ENCODE results near the gene TXNDC8. TPM values are rescaled to one million over a fixed set of nuclear protein-coding genes. Genes with fewer than 3 reads are reported as not detected.
A peak's percentile ranks its signal among the peaks of the same experiment; 100 is the strongest.
"Not testable (repeated sequence)": the region's sequence is repeated elsewhere in the genome, so short reads cannot be mapped to it uniquely, and the experiment has no call there.

The TXNDC8 gene
- total RNA-seq, 2 experiments from 2014 or later: not detected

DNA sequence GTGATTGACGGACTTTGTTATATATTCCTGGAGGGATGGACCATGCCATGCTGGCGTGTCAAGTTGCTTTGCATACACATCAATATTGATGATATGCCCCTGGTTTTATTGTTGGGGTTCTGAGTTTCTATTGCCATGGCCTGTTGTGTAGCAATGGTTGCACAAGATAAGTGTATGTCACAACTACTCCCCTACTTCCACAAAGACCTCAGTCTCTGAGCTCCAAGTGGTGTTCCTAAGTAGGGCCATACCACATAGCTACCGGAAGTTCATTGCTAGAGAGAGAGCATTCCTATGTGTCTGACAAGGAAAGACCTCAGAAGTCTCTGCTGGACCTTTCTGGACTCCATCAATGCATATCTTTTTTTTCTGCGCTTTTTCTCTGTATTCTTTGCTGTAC, 19.8 kb downstream of the TXNDC8 start:
- ATAC-seq (ENCODE audit: low read depth) (no peak), DNase-seq (no peak)
- Mint-ChIP-seq H3K4me3 (no peak overlapping the region), H3K4me1 (peaks cover 3% of the 10 kb centered on the region), H3K9me3 (peaks cover 1% of the 10 kb centered on the region), H3K27me3 (peaks cover 8% of the 10 kb centered on the region), H3K36me3 (no peaks in the 10 kb centered on the region), H3K27ac (no peak overlapping the region)
- POLR2A ChIA-PET: no interaction called here

DNA sequence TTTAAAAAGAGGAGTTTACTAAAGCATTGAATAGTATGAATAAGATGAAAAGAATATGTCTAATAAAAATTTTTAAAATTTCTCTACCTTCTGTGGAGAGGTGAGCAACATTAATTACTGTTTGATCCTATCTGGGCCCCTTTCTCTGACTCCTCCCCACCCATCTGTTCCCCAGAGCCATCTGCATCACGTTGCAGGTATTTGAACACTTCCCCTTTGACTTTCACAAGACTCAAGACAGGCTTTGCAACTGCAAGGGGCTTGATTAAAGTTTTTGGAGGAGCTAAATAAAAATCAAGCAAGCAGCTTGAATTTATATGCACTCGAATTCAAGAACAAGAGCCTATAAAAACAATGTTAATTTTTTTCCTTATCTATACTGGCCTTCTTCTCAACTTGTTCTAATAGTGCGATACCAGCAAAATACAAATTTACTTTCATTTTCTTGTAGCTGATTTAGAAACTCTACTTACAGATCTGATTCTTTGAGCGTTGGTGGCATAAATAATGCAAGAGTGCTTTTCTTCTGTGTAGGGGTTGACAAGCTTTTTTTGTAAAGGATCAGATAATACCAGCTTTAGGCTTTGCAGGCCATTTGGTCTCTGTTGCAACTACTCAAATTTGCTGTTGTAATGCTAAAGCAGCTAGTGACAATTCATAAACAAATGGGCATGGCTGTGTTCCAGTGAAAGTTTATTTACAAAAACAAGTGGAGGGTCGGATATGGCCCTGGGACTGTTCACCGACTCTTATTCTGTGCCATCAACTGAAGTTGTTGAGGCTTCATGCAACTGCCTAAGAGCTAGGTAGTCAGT, 21.2 kb downstream of the TXNDC8 start:
- ATAC-seq (ENCODE audit: low read depth) (no peak), DNase-seq (no peak)
- Mint-ChIP-seq H3K4me3 (peak overlapping the region; percentile 61), H3K36me3 (no peaks in the 10 kb centered on the region), H3K9me3 (peaks cover 5% of the 10 kb centered on the region), H3K27ac (peak overlapping the region; percentile 49), H3K27me3 (peaks cover 3% of the 10 kb centered on the region), H3K4me1 (peaks cover 3% of the 10 kb centered on the region)
- POLR2A ChIA-PET: interaction anchor here (0.8 kb wide), 1 partner anchor 60 kb away, joined by 4 read pairs; the partner anchor contains the start of gene TXN

DNA sequence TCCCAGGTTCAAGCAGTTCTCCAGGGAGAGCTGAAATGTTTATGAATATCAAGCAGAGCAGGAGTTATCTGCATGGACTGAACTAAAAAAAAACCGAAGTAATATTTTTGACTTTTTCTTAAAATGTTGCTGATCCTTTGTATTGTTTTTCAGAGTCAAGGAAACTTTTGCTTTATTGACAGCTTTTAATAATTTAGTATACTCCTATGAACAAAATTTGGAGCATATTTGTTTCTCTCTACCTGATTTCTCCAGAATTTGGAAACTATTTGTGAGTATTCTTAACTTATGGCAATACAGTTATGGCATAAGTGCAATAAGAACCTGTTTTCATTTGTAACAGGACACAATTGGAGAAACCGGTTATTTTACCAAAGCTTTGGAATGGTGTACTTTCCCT, 25.7 kb downstream of the TXNDC8 start:
- H3K27ac Mint-ChIP-seq; H3K36me3 Mint-ChIP-seq; ATAC-seq (ENCODE audit: low read depth); POLR2A ChIA-PET; H3K4me3 Mint-ChIP-seq; H3K4me1 Mint-ChIP-seq; DNase-seq; H3K9me3 Mint-ChIP-seq; H3K27me3 Mint-ChIP-seq: not testable (repeated sequence)

DNA sequence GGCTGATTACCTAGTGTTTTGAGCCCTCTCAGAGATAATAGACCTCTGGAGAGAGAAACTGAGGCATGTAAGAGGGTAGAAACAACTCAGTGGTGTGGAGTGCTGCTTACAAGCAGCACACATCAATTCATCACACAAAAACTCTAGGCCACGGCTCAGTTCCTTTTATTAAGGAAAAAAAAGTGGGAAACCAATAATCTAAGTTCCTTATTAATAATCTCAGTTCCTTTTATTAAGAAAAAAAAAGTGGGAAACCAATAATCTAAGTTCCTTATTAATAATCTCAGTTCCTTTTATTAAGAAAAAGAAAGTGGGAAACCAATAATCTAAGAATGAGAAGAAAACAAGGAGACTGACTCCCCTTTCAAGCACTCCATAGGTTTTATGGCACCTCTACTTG, 28.0 kb downstream of the TXNDC8 start:
- Mint-ChIP-seq H3K27me3 (no peaks in the 10 kb centered on the region), H3K4me1 (peaks cover 7% of the 10 kb centered on the region), H3K9me3 (peaks cover 7% of the 10 kb centered on the region), H3K27ac (no peak overlapping the region), H3K36me3 (no peaks in the 10 kb centered on the region), H3K4me3 (no peak overlapping the region)
- DNase-seq: no peak
- ATAC-seq (ENCODE audit: low read depth): no peak
- POLR2A ChIA-PET: no interaction called here

DNA sequence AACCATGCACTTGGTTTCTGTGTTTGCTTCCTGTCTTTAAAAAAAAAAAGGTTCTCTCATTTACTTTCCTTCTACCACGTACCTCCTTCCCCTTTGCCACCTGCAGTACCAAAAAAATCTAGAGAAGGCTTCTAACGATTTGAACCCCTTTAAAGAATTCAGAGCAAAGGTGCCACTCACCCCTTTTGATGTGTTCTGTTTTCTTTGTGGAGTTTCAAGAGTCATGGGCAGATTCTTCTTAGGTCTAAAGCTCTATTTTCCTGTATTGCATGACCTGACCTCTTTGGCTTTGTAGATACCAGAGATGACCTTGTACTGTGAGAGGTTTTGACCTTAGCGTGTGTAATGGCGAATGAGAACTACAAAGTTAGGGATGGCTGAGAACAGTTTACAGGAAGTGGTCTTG, 29.0 kb downstream of the TXNDC8 start:
- Mint-ChIP-seq H3K27me3 (no peaks in the 10 kb centered on the region), H3K4me3 (peak overlapping the region; percentile 23), H3K36me3 (no peaks in the 10 kb centered on the region), H3K27ac (peak overlapping the region; percentile 73), H3K9me3 (peaks cover 6% of the 10 kb centered on the region), H3K4me1 (peaks cover 7% of the 10 kb centered on the region)
- ATAC-seq (ENCODE audit: low read depth): no peak
- no peak for DNase-seq
- POLR2A ChIA-PET: interaction anchor here (0.5 kb wide), 1 partner anchor 38 kb away, joined by 4 read pairs; no protein-coding TSS in a partner anchor

DNA sequence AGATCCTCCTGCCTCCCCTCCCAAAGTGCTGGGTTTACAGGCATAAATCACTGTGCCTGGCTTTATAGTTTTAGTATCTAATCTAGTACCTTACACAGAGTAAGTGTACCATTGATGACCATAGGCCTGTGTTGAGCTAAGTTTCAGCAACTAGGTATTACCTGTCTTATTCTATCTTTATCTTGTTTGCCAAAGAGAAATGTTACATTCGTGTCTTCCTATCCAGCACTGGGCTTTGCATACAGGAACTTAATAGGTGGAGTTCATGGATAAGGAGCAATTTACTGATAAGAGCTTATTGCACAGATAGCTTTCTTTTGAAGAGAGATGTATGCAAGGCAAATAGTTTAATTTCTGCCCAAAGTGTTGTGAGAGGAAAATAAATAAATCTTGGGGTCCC, 30.5 kb downstream of the TXNDC8 start:
- no peak for ATAC-seq (ENCODE audit: low read depth)
- no peaks in the 10 kb centered on the region for H3K36me3 Mint-ChIP-seq
- no peak overlapping the region for H3K4me3 Mint-ChIP-seq
- no peak overlapping the region for H3K27ac Mint-ChIP-seq
- H3K9me3 Mint-ChIP-seq: peaks cover 2% of the 10 kb centered on the region
- no peak for DNase-seq
- POLR2A ChIA-PET: no interaction called here
- H3K4me1 Mint-ChIP-seq: peaks cover 7% of the 10 kb centered on the region
- no peaks in the 10 kb centered on the region for H3K27me3 Mint-ChIP-seq

DNA sequence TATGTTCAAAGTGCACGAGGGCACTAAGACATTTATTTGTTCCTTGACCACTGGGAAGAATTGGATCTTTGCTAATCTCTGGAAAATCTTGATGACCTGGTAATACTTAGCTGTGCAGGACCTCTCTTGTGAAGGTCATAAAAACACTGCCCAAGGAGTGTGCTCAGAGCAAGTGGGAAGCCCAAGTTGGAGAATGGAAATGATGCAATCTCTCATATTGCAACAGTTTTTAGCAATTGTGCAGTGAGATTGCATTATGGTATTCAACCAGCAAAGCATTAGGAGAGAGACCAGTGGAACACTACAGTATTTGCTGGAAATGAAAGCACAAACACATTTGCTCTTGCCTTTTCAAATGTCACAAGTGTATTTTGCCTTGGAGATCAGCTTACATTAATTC, 34.5 kb downstream of the TXNDC8 start:
- no peak overlapping the region for H3K4me3 Mint-ChIP-seq
- H3K36me3 Mint-ChIP-seq: no peaks in the 10 kb centered on the region
- no peak overlapping the region for H3K27ac Mint-ChIP-seq
- H3K9me3 Mint-ChIP-seq: no peaks in the 10 kb centered on the region
- no peaks in the 10 kb centered on the region for H3K27me3 Mint-ChIP-seq
- POLR2A ChIA-PET: no interaction called here
- ATAC-seq (ENCODE audit: low read depth): no peak
- no peaks in the 10 kb centered on the region for H3K4me1 Mint-ChIP-seq
- DNase-seq: no peak

DNA sequence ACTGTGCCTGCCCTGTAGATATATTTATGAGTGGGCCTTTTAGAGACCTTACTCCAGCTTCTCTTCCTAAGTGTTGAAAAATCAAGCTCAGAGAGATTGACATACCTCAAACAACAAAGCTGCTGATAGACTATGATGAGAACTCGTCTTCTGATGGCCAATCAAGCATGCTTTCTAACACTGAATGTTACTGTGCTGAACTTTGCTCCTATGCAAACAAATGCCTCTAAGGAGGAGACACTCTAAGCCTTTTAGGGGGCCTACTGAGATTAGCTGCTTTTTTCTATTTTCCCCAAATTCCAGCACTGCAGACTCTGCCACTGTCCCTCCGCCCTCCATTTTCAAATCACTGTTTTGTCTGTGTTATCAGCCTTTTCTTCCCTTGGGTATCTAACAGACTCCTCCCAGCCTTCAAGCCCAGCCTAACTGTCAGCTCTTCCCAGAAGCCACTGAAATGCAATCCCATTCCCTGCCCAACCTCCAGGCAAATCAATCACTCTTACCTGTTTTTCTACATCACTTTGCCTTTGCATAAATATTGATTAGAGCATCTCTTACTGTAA, 39.5 kb downstream of the TXNDC8 start:
- Mint-ChIP-seq H3K27ac (no peak overlapping the region), H3K9me3 (no peaks in the 10 kb centered on the region), H3K36me3 (no peaks in the 10 kb centered on the region), H3K27me3 (no peaks in the 10 kb centered on the region), H3K4me1 (no peaks in the 10 kb centered on the region), H3K4me3 (no peak overlapping the region)
- POLR2A ChIA-PET: no interaction called here
- DNase-seq (no peak), ATAC-seq (ENCODE audit: low read depth) (no peak)

DNA sequence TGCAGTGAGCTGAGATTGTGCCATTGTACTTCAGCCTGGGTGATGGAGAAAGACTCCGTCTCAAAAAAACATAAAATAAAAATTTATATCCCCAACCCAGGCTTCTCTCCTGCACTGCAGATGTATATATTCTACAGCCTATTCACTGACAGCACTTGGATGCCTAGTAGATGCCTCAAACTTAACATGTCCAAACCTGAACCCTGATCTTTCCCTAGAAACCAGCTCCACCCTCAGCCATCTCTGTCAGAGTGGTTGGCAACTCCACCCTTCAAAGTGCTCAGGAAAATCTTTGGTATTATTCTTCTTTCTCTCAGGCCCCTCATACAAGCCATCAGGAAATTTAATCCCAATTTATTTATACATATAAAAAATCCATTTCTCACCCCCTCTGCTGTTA, 44.4 kb downstream of the TXNDC8 start:
- Mint-ChIP-seq H3K27me3 (no peaks in the 10 kb centered on the region), H3K27ac (no peak overlapping the region), H3K4me1 (no peaks in the 10 kb centered on the region), H3K9me3 (no peaks in the 10 kb centered on the region), H3K4me3 (no peak overlapping the region), H3K36me3 (no peaks in the 10 kb centered on the region)
- DNase-seq (no peak), ATAC-seq (ENCODE audit: low read depth) (no peak)
- POLR2A ChIA-PET: no interaction called here

DNA sequence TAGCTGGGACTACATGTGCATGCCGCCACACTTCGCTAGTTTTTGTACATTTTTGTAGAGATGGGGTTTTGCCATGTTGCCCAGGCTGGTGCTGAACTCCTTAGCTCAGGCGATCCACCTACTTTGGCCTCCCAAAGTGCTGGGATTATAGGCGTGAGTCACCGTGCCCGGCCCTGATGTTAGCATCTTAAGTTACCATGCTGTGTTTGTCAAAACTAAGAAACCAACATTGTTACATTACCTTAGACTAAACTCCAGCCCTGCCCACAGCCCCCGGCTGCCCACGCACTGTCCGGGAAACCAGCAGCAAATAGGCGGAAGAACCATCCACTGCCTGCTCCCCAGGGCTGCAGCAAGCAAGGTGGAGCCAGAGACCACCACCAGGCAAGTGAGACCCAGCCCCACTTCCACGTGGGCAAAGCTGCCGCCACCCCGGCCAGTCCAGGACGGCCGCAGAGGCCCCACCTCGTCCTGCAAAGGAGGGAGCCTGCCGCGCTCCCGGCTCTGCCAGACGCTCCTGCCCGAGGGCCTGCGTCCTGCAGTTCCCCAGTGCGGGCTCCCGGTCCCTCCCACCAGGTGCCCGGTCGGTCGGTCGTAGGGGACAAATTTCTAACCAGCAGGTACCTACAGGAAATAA, 45.6 kb downstream of the TXNDC8 start:
- Mint-ChIP-seq H3K4me3 (no peak overlapping the region), H3K27me3 (no peaks in the 10 kb centered on the region), H3K4me1 (no peaks in the 10 kb centered on the region), H3K36me3 (no peaks in the 10 kb centered on the region), H3K9me3 (no peaks in the 10 kb centered on the region), H3K27ac (no peak overlapping the region)
- ATAC-seq (ENCODE audit: low read depth) (no peak), DNase-seq (no peak)
- POLR2A ChIA-PET: no interaction called here

DNA sequence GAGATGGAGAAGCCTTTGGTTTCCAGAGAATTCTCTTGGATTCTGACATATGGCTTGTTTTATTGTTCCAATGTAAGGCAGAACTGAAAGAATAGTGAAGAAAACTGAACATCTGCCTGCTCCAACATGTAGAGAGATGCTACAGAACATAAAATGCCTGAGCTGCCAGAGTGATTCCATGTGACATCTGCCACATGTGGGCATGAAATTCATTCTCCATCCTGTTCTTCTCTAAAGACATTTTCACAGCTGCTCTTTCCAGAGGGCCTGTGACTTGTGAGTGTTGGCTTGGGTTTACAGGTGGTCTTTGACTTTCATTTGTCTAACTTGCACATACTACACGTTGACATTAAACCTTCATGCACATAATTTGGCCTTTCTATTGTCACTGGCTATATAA, 47.7 kb downstream of the TXNDC8 start:
- Mint-ChIP-seq H3K4me3 (no peak overlapping the region), H3K9me3 (no peaks in the 10 kb centered on the region), H3K27ac (no peak overlapping the region), H3K27me3 (no peaks in the 10 kb centered on the region), H3K36me3 (no peaks in the 10 kb centered on the region), H3K4me1 (no peaks in the 10 kb centered on the region)
- ATAC-seq (ENCODE audit: low read depth) (no peak), DNase-seq (no peak)
- POLR2A ChIA-PET: no interaction called here

DNA sequence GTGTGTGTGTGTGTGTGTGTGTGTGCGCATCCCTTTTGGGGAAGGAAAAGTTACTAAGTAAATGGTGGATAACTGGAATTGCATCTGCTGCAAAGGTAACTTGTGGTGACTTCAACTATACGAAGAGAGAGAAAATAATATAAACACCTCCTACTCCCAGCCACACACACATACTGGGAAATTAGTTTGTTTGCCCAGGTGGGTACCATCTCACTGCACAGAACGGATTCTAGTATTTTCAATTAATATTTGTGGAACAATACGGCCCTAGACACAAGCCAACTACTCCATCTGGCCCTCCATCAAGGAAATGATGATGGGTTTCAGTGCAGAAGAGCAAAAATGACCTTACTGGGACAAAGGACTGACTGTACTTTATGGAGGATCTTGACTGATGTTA, 49.2 kb downstream of the TXNDC8 start:
- ATAC-seq (ENCODE audit: low read depth): no peak
- no peaks in the 10 kb centered on the region for H3K27me3 Mint-ChIP-seq
- no peak overlapping the region for H3K27ac Mint-ChIP-seq
- POLR2A ChIA-PET: no interaction called here
- H3K9me3 Mint-ChIP-seq: no peaks in the 10 kb centered on the region
- DNase-seq: no peak
- no peaks in the 10 kb centered on the region for H3K4me1 Mint-ChIP-seq
- H3K36me3 Mint-ChIP-seq: no peaks in the 10 kb centered on the region
- H3K4me3 Mint-ChIP-seq: no peak overlapping the region

DNA sequence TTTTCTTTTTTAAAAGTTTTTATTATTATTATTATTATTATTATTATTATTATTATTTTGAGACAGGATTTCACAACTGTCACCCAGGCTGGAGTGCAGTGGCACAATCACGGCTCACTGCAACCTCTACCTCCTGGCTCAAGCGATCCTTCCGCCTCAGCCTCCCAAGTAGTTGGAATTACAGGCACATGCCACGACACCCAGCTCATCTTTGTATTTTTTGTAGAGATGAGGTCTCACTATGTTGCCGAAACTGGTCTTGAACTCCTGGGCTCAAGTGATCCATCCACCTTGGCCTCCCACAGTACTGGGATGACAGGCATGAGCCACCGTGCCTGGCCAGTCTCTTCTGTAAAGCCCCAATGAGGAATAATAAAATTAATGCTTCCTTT, 50.4 kb downstream of the TXNDC8 start:
- Mint-ChIP-seq H3K27me3 (no peaks in the 10 kb centered on the region), H3K27ac (no peak overlapping the region), H3K4me3 (no peak overlapping the region), H3K36me3 (no peaks in the 10 kb centered on the region), H3K9me3 (no peaks in the 10 kb centered on the region), H3K4me1 (no peaks in the 10 kb centered on the region)
- no peak for ATAC-seq (ENCODE audit: low read depth)
- POLR2A ChIA-PET: no interaction called here
- DNase-seq: no peak

DNA sequence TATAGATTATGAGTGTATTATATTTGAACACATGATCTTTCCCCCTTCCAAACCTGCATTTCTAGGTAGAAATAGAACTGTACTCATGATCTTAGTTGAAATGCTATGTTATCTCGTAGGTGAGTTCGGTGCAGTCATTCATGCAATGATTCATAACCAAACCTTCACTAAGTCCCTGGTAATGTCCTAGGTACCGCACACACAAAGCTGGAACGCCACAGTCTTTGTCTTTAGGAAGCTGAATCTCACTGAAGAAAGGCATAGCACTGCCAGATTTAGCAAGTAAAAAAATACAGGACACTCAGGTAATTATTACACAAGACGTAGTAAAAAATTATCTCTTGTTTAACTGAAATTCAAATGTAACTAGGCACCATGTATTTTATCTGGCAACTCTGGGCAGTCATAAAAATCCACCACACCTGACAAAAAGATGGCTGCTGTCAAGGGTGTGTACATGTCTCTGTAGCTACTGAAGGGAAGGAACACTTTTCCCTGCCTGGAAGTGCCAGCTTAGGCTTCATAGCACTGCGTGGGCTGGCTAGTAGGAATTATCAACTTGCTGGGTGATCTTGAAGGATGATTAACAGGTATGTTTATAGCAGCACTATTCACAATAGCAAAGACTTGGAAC, 53.3 kb downstream of the TXNDC8 start:
- H3K4me3 Mint-ChIP-seq: no peak overlapping the region
- DNase-seq (no peak), ATAC-seq (ENCODE audit: low read depth) (no peak)
- POLR2A ChIA-PET: no interaction called here
- no peak overlapping the region for H3K27ac Mint-ChIP-seq
- no peaks in the 10 kb centered on the region for H3K4me1 Mint-ChIP-seq
- no peaks in the 10 kb centered on the region for H3K9me3 Mint-ChIP-seq
- no peaks in the 10 kb centered on the region for H3K27me3 Mint-ChIP-seq
- H3K36me3 Mint-ChIP-seq: no peaks in the 10 kb centered on the region

Data from activated naive CD8-positive, alpha-beta T cell treated with anti-CD3 and anti-CD28 coated beads, Interleukin-2, amount 10 ng/mL, durations not matched to agents 7 days and 5 days (primary cell).